IPS-18c (cell line): ENCODE measurements around the gene KHDRBS1.
"Not testable (repeated sequence)": the region's sequence is repeated elsewhere in the genome, so short reads cannot be mapped to it uniquely, and the experiment has no call there.

ENCODE experiments used
- H3K4me3 ChIP-seq: 2 replicates; pipeline ENCODE4 v1.7.0; 2013; ENCODE audit warnings: low read depth, mild to moderate bottlenecking, low read length, moderate library complexity; ENCODE audit not compliant: insufficient read depth
- H3K9me3 ChIP-seq: one replicate; pipeline ENCODE4 v1.6.1; 2013; ENCODE audit warnings: mild to moderate bottlenecking, low read length, moderate library complexity; ENCODE audit not compliant: control insufficient read depth, insufficient read depth

Gene KHDRBS1

DNA sequence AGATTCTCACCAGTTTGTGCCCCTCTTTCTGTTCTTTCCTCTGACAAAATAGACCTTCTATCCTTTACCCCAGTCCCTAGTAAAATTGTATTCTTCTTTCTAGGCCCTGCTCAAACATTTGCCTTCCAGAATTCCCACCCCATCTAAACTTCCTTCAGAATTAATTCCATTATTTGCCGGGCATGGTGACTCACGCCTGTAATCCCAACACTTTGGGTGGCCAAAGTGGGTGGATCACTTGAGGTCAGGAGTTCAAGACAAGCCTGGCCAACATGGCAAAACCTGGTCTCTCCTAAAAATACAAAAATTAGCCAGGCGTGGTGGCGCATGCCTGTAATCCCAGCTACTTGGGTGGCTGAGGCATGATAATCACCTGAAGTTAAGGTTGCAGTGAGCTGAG is 11.4 kb upstream of the KHDRBS1 start:
- H3K9me3 ChIP-seq, H3K4me3 ChIP-seq: not testable (repeated sequence)

- no peaks in the 10 kb centered on the region for H3K9me3 ChIP-seq
- no peak overlapping the region for H3K4me3 ChIP-seq
Measured at GRCh38 chr1:32005522-32005921, 8.1 kb upstream of the KHDRBS1 start.

DNA sequence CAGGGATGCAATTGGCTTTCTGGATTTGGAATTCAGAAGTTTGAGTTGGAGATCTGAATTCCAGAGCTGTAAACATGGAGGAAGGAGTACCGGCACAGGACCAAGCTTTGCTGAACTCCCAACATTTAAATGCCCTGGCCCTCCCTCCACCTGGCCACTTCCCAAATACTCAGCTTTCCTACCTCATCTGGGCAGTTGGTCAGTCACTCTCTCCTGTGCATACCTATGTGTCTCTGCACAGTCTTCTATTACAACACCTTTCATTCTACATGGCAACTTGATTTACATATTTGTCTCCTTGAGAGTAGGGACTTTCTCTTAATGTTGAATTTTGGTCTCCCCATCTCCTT is 6.1 kb upstream of the KHDRBS1 start:
- H3K4me3 ChIP-seq, result no peak overlapping the region

DNA sequence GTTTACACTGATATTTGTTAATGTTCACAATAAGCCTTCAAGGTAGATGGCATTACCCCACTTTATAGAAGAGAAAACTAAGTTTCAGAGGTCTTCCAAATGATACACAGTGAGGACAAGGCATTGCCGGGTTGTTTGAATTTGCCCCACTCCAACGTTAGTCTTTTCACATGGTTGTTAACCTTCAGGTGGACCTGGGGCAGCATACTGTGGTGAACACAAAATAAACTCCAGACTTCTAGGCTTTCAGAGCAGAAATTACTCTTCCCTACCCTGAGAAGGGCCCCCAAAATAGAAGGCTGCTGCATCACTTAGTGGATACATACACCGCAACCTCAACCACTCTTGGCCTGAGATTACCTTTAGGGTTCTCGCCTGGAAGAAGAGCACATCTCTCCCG is 3.4 kb upstream of the KHDRBS1 start:
- Histone ChIP-seq H3K9me3 (peaks cover 2% of the 10 kb centered on the region), H3K4me3 (no peak overlapping the region)

More for the DNA sequence above, 6.1 kb upstream of the KHDRBS1 start:
- no peaks in the 10 kb centered on the region for H3K9me3 ChIP-seq

- H3K9me3 ChIP-seq, result peaks cover 2% of the 10 kb centered on the region
- H3K4me3 ChIP-seq, result peak overlapping the region; percentile 99
Measured at GRCh38 chr1:32012709-32013385, 821 bp upstream of the KHDRBS1 start.

GRCh38 chr1:32014199-32014947 is 705 bp downstream of the KHDRBS1 start:
- Histone ChIP-seq H3K9me3 (peaks cover 2% of the 10 kb centered on the region), H3K4me3 (peak overlapping the region; percentile 99)

DNA sequence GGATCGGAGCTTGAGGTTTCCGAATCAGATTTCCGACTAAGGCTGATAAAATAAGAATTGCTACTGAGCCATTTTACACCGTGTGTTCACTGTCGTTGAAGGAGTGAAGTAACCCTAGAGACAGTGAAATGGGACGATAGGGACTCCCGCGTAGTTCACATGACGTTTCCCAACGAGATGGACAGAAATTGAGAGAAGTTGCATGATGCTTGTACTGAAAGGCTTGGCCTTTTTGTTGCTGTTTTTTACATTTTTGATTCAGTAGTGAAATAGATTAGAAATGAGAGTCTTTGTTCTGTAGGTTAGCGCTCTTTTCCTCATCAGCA is 1.2 kb downstream of the KHDRBS1 start:
- Histone ChIP-seq H3K4me3 (peak overlapping the region; percentile 99), H3K9me3 (peaks cover 2% of the 10 kb centered on the region)

DNA sequence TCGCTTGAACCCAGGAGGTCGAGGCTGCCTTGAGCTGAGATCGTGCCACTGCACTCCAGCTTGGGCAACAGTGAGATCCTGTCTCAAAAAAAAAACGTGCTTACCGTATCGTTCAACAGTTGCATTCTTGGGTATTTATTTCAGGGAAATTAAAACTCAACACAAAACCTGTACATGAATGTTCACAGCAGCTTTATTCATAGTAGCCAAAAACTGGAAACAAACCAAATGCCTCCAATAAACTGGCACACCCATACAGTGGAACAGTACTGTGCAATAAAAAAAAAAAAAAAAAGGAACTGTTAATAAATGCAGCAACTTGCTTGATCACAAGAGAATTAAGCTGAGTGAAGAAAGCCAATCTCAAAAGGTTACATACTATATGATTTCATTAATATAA is 6.7 kb downstream of the KHDRBS1 start:
- Histone ChIP-seq H3K4me3 (no peak overlapping the region), H3K9me3 (no peaks in the 10 kb centered on the region)

DNA sequence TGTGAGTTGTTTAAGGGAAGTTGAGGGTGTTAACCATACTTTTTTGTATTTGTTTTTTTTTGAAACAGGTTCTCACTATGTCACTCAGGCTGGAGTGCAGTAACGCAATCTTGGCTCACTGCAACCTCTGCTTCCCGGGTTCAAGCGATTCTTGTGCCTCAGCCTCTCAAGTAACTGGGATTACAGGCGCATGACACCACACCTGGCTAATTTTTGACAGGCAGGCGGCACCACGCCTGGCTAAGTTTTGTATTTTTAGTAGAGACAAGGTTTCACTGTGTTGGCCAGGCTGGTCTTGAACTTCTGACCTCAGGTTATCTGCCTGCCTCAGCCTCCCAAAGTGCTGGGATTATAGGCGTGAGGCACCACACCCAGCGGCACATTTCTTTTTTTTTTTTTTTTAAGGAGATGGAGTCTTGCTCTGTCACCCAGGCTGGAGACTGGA is 7.9 kb downstream of the KHDRBS1 start:
- H3K9me3 ChIP-seq, H3K4me3 ChIP-seq: not testable (repeated sequence)

DNA sequence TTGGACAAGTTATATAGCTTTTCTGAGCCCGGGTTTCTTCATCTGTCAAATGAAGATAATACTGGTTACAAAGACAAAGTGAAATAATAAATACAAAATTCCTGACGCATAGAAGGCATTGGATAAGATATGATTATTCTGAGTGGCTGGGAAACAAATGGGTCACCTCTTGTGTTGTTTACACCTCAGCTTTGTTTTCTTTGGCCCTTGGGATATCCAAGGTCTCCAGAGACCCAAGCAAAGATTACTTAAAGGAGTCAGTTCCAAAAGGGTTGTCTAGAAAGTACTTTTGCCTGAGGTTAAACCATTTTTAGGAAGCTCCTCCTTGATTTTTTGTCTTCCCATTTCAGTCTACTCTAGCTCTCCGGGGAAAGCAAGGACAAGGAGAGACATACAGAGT is 9.7 kb downstream of the KHDRBS1 start:
- H3K9me3 ChIP-seq, result no peaks in the 10 kb centered on the region
- no peak overlapping the region for H3K4me3 ChIP-seq

DNA sequence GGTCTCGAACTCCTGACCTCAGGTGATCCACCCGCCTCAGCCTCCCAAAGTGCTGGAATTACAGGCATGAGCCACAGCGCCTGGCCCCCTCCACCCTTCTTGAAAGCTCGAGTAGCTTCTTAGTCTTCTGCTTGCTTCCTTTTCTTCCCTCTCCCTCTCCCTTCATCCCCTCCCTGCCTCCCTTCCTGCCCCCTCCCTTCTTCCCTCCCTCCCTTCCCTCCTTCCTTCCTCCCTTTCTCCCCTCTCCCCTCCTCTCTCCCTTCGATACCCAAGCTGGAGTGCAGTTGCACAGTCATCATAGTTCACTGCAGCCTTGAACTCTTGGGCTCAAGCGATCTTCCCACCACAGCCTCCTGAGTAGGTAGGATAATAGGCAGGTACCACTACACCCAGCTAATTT is 11.8 kb downstream of the KHDRBS1 start:
- no peaks in the 10 kb centered on the region for H3K9me3 ChIP-seq
- H3K4me3 ChIP-seq, result no peak overlapping the region

DNA sequence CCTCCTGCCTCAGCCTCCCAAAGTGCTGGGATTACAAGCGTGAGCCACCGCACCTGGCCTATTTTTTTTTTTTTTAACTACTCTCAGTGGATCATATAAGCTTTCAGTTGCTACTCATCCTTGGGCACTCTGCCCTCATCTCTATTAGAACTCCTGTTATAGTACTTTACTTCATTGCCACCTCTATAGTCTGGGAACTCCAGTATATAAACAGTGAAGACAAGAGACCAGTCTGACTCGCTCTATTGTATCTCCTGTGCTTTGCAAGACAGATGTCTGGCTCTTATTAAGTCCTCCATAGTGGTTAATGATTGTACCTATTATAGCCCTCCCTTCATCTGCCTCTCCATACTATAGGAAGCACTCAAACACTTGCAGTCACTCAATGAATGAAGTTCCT is 15.1 kb downstream of the KHDRBS1 start:
- no peaks in the 10 kb centered on the region for H3K9me3 ChIP-seq

GRCh38 chr1:32031578-32032274 is 18.1 kb downstream of the KHDRBS1 start:
- Histone ChIP-seq H3K4me3 (no peak overlapping the region), H3K9me3 (no peaks in the 10 kb centered on the region)

More for the DNA sequence above, 15.1 kb downstream of the KHDRBS1 start:
- no peak overlapping the region for H3K4me3 ChIP-seq

GRCh38 chr1:32032275-32032615 is 18.6 kb downstream of the KHDRBS1 start:
- Histone ChIP-seq H3K4me3 (no peak overlapping the region), H3K9me3 (no peaks in the 10 kb centered on the region)

DNA sequence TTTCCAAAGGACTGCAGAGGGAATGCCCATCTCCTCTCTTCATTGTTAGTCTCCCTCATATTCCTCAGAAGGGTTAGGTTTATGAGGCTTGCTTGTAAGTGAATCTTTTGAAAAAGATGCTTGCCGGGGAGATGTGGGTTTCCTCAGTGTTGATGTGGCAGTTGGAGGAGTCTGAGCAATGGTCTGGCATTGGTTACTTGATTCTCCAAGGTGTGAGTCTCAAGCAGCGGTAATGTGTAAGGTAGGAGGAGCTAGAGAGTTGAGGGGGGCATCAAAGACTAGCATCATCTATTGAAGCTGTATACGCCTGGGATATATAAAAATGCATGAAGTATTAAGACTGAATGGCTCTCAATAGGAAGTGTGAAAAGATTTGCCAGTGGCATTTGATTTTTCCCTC is 21.5 kb downstream of the KHDRBS1 start:
- H3K4me3 ChIP-seq, result no peak overlapping the region
- no peaks in the 10 kb centered on the region for H3K9me3 ChIP-seq

- H3K4me3 ChIP-seq, result no peak overlapping the region
- no peaks in the 10 kb centered on the region for H3K9me3 ChIP-seq
Measured at GRCh38 chr1:32040711-32041110, 27.0 kb downstream of the KHDRBS1 start.

- no peak overlapping the region for H3K4me3 ChIP-seq
- H3K9me3 ChIP-seq, result no peaks in the 10 kb centered on the region
Measured at GRCh38 chr1:32042330-32042729, 28.7 kb downstream of the KHDRBS1 start.

DNA sequence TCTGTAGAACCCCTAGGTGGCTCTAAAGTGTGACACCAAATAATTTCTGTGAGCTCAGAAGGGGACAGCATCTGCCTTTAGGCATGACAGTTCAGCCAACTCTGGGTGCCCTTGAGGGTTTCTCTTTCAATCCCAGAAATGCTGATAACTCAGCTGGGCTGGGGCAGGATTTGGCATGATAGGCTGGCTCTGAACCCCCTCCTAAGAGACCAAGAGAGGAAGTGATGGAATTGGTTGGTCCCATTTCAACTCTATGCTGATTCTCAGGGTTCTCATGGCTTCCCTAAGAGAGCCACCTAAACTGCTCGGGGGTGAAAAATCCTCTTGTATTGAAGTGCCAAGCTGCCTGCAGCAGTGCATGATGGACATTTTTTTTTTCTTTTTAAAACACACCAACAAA is 30.6 kb downstream of the KHDRBS1 start:
- Histone ChIP-seq H3K4me3 (no peak overlapping the region), H3K9me3 (no peaks in the 10 kb centered on the region)
